ENCODE results near the gene TTC27.

- no peak for TF ChIP-seq CTCF (IDR thresholded peaks at IDR 0.05; ENCODE audit: poor library complexity, severe bottlenecking)
- TF ChIP-seq POLR2AphosphoS5 (IDR thresholded peaks at IDR 0.05) = no peak
- no peak for TF ChIP-seq EP300 (conservative IDR thresholded peaks at IDR 0.05; ENCODE audit: poor library complexity, severe bottlenecking)
- no peak for TF ChIP-seq EZH2 (IDR thresholded peaks at IDR 0.05; ENCODE audit: borderline replicate concordance, insufficient read depth, low read length, poor library complexity, severe bottlenecking)
- no peak for TF ChIP-seq TAF1 (IDR thresholded peaks at IDR 0.05; ENCODE audit: low read depth)
- no peak for TF ChIP-seq RAD21 (conservative IDR thresholded peaks at IDR 0.05)
- no peak for TF ChIP-seq SMC3 (conservative IDR thresholded peaks at IDR 0.05; ENCODE audit: poor library complexity)
- TF ChIP-seq REST (IDR thresholded peaks at IDR 0.05; ENCODE audit: borderline replicate concordance) = no peak
- no peak for TF ChIP-seq MXI1 (conservative IDR thresholded peaks at IDR 0.05; ENCODE audit: poor library complexity, severe bottlenecking)
Observed at GRCh38 chr2:32656069-32656468, 28.2 kb downstream of the TTC27 start.

Data from neural cell (in vitro differentiated cells).